ENCODE measurements around the gene TMEM184A. TPM values are rescaled to one million over a fixed set of nuclear protein-coding genes. Genes with fewer than 3 reads are reported as not detected.
A peak's percentile ranks its signal among the peaks of the same experiment; 100 is the strongest.

Gene TMEM184A
- total and polyA plus RNA-seq, 2 of the 13 experiments (the other 11 are each of a cell fraction or from before 2014, with no cell fraction given): 9.5 to 20.4 TPM

GRCh38 chr7:1569440-1569832 is 13.4 kb upstream of the TMEM184A start (continued):
- TF ChIP-seq GMEB2 (CRISPR knock-in tag; IDR thresholded peaks at IDR 0.05; ENCODE audit: low read depth): no peak
- 0 out of 2 replicates have a peak, but pooled peaks have one; percentile 5 for TF ChIP-seq SMYD3 (CRISPR knock-in tag; IDR thresholded peaks at IDR 0.05)
- no peak for TF ChIP-seq SOX13 (IDR thresholded peaks at IDR 0.05)
- no peak for TF ChIP-seq SOX13 (CRISPR knock-in tag; conservative IDR thresholded peaks at IDR 0.05 in 1 of 2, IDR thresholded peaks at IDR 0.05 in 1 of 2)
- TF ChIP-seq ZNF615 (CRISPR knock-in tag; IDR thresholded peaks at IDR 0.05; ENCODE audit: borderline replicate concordance): no peak
- TF ChIP-seq RBM22 (optimal IDR thresholded peaks at IDR 0.05; ENCODE audit: low read length): no peak
- no peak for TF ChIP-seq ASH2L (IDR thresholded peaks at IDR 0.05; ENCODE audit: insufficient read length, low read depth, low read length)
- no peak for TF ChIP-seq RBAK (CRISPR knock-in tag; IDR thresholded peaks at IDR 0.05)
- TF ChIP-seq ZNF558 (CRISPR knock-in tag; IDR thresholded peaks at IDR 0.05; ENCODE audit: borderline replicate concordance): no peak

GRCh38 chr7:1569016-1569415 is 13.0 kb upstream of the TMEM184A start:
- Histone ChIP-seq H3K36me3 (replicated peaks in 1 of 2; ENCODE audit: control insufficient read depth in 1 of 2, insufficient read depth in 2 of 2, low read length in 2 of 2) (peaks cover 2 to 14% of the 10 kb centered on the region in 2 experiments; a peak in 2 of 5 replicates), H2AFZ (ENCODE audit: low read length) (no peak overlapping the region), H3K4me2 (ENCODE audit: low read depth, low read length) (peak overlapping the region; percentile 91), H3K4me3 (replicated peaks in 1 of 3; ENCODE audit: insufficient read depth in 1 of 3, low read depth in 2 of 3, low read length in 3 of 3) (peak overlapping the region; percentile 68 to 96 (median 86); a peak in 5 of 6 replicates), H3K9me3 (ENCODE audit: low read length) (no peaks in the 10 kb centered on the region), H4K20me1 (ENCODE audit: insufficient read depth, low read length) (no peaks in the 10 kb centered on the region), H3K27ac (ENCODE audit: extremely low read length, insufficient read depth, low read length) (peak overlapping the region; percentile 63), H3K4me1 (ENCODE audit: insufficient read depth, low read length) (peaks cover 37% of the 10 kb centered on the region), H3K79me2 (ENCODE audit: insufficient read depth, low read length) (peaks cover 7% of the 10 kb centered on the region), H3K27me3 (ENCODE audit: control insufficient read depth in 1 of 2, insufficient read depth in 2 of 2, low read length in 2 of 2) (no peaks in the 10 kb centered on the region; a peak in 1 of 5 replicates), H3K9ac (ENCODE audit: insufficient read depth, low read depth, low read length) (peak overlapping the region; percentile 97)
- intact Hi-C loops (cut with micrococcal nuclease; ENCODE audit: unreplicated experiment): no loop called here
- DNase-seq (ENCODE audit: low spot score) (no peak), FAIRE-seq (peak; percentile 4), ATAC-seq (no peak)
- CTCF ChIA-PET (ENCODE audit: low intra/inter-chr PET ratio, low total read pairs): no interaction called here
- BruUV-seq (replicated peaks): TSS peak; percentile 87
- POLR2A ChIA-PET: no interaction called here
- WGBS (ENCODE audit: low lambda C conversion rate): 56% methylated on average over 13 of the region's 13 CpGs
- in situ Hi-C loops (cut with HindIII; ENCODE audit: extremely low pct_ligation_motif_present, low pct_unique_long_range_greater_than_20kb): no loop called here
- TF ChIP-seq GFI1 (CRISPR knock-in tag; IDR thresholded peaks at IDR 0.05; ENCODE audit: borderline replicate concordance) (no peak), THAP7 (CRISPR knock-in tag; IDR thresholded peaks at IDR 0.05) (0 out of 2 replicates have a peak, but pooled peaks have one; percentile 3), MIER3 (CRISPR knock-in tag; IDR thresholded peaks at IDR 0.05; ENCODE audit: borderline replicate concordance) (no peak), ZNF431 (CRISPR knock-in tag; IDR thresholded peaks at IDR 0.05; ENCODE audit: borderline replicate concordance, low read depth) (no peak), CREB1 (IDR thresholded peaks at IDR 0.05) (peak; percentile 94), CREB1 (CRISPR knock-in tag; IDR thresholded peaks at IDR 0.05) (no peak), SNAI1 (CRISPR knock-in tag; IDR thresholded peaks at IDR 0.05; ENCODE audit: borderline replicate concordance) (0 out of 2 replicates have a peak, but pooled peaks have one; percentile 10), NRL (CRISPR knock-in tag; IDR thresholded peaks at IDR 0.05; ENCODE audit: borderline replicate concordance) (no peak; the same call in 1 of the 2 replicates), SRF (IDR thresholded peaks at IDR 0.05; ENCODE audit: low read depth, low read length) (peak; percentile 36; the same call in 1 of the 2 replicates), DDIT3 (CRISPR knock-in tag; IDR thresholded peaks at IDR 0.05) (no peak), MAFF (IDR thresholded peaks at IDR 0.05; ENCODE audit: low read depth, low read length) (no peak), HDAC2 (CRISPR knock-in tag; IDR thresholded peaks at IDR 0.05) (no peak), TAF1 (CRISPR knock-in tag; IDR thresholded peaks at IDR 0.05) (0 out of 2 replicates have a peak, but pooled peaks have one; percentile 22), ZNF737 (CRISPR knock-in tag; IDR thresholded peaks at IDR 0.05; ENCODE audit: borderline replicate concordance) (no peak)

All from HepG2 (cell line).